GM12891 (cell line): ENCODE measurements around the gene MAP3K7CL.

Experiments used
- POLR2A ChIP-seq: IDR thresholded peaks from 2 replicates; pipeline ENCODE4 v1.6.1; 2011; ENCODE audit warnings: low read depth, low read length, control low read depth
- POLR2AphosphoS5 ChIP-seq: IDR thresholded peaks from 2 replicates; pipeline ENCODE4 v1.6.1; 2011; ENCODE audit warnings: low read depth, low read length, control low read depth
- POU2F2 ChIP-seq: IDR thresholded peaks from 2 replicates; pipeline ENCODE4 v1.6.1; 2011; ENCODE audit warnings: low read depth, mild to moderate bottlenecking, control low read depth, low read length, moderate library complexity
- SPI1 ChIP-seq: IDR thresholded peaks from 2 replicates; pipeline ENCODE4 v1.6.1; 2011; ENCODE audit warnings: low read depth, low read length, control low read depth
- TAF1 ChIP-seq: IDR thresholded peaks from 2 replicates; pipeline ENCODE4 v1.6.1; 2011; ENCODE audit warnings: low read depth, low read length, control low read depth

DNA sequence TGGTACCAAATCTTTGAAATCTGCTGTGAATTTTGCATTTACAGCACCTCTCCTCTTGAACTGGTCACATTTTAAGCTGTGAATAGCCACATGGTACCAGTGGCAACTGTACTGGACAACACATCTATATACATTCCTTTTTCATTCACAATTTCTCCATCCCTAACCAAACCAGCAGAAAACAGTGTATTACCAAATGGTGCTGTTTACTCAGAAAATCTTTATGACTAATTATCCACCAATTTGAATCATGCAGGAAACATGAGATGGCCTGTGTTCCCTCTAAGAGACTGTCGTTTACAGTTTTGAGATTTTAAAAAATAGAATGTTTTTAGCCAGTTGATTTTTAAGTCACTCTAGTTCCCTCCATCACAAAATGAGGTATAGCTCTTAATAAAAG is 39.4 kb upstream of the MAP3K7CL start:
- no peak for TF ChIP-seq POLR2A
- TF ChIP-seq POLR2AphosphoS5 = no peak
- no peak for TF ChIP-seq POU2F2
- no peak for TF ChIP-seq TAF1
- no peak for TF ChIP-seq SPI1
